ENCODE results near the gene ZACN.

The ZACN gene

DNA sequence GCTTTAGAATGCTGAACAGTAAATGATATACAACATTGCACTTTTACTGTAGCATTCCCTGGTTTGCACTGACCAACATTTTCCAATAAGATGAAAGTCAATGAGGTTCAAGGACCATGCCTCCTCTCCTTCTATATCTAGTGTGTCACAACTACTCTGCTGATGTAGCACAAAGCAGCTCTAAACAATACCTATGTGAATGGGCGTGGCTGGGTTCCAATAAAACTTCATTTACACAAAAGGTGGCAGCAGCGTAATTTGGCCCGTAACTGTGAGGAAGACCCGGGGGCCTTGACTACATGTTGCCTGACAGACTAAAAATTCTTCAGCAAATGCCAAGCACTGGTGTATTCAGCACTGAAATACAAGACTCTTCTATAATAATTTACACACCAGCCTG is 13.2 kb upstream of the ZACN start:
- Histone ChIP-seq H3K27ac (no peak overlapping the region), H3K9me3 (ENCODE audit: severe bottlenecking) (no peaks in the 10 kb centered on the region), H3K36me3 (peaks cover 88% of the 10 kb centered on the region), H3K27me3 (ENCODE audit: insufficient read depth, low read depth, severe bottlenecking) (no peaks in the 10 kb centered on the region), H3K4me3 (ENCODE audit: low read depth, low read length) (no peak overlapping the region)
- no peak for DNase-seq
- TF ChIP-seq CTCF (IDR thresholded peaks at IDR 0.05; ENCODE audit: low read depth, low read length), result no peak

DNA sequence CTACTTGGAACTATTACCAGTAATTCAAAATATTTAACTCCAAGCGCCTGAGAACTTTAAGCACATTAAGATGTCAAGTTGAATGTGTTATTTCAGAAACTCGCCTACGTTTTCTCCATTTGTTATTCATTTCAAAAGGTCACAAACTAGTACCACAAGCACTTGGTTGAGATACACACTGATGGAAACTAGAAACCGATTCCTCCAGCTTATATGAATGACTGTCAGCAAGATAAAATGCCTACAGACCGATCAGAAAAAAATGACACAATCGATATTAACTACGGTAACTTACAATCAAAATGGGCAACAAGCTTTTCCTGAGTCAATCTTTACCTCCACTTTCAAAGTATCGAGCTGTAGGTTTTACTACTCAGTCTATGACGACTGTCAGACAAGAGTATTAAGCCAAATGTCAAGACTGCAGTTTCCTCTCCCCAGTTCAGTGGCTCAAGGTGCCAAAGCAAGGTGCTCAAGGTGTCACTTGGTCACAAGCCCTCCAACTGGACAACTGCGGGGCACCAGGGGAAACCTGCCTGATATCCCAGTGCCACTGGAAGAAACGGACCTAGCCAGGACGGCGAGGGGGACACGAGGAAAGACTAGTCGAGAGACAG is 7.3 kb upstream of the ZACN start:
- no peak for DNase-seq
- TF ChIP-seq CTCF (IDR thresholded peaks at IDR 0.05; ENCODE audit: low read depth, low read length), result no peak
- Histone ChIP-seq H3K36me3 (peaks cover 36% of the 10 kb centered on the region), H3K4me3 (ENCODE audit: low read depth, low read length) (peak overlapping the region; percentile 78), H3K27ac (peak overlapping the region; percentile 84), H3K27me3 (ENCODE audit: insufficient read depth, low read depth, severe bottlenecking) (peaks cover 15% of the 10 kb centered on the region), H3K9me3 (ENCODE audit: severe bottlenecking) (peaks cover 3% of the 10 kb centered on the region)

- TF ChIP-seq CTCF (IDR thresholded peaks at IDR 0.05; ENCODE audit: low read depth, low read length), result no peak
- Histone ChIP-seq H3K27me3 (ENCODE audit: insufficient read depth, low read depth, severe bottlenecking) (peaks cover 21% of the 10 kb centered on the region), H3K36me3 (peaks cover 29% of the 10 kb centered on the region), H3K9me3 (ENCODE audit: severe bottlenecking) (peaks cover 3% of the 10 kb centered on the region), H3K27ac (peak within 1 kb of the TSS; percentile 84), H3K4me3 (ENCODE audit: low read depth, low read length) (peak within 1 kb of the TSS; percentile 78)
- DNase-seq, result peak; percentile 99
Measured at GRCh38 chr17:76072148-76072858, 6.7 kb upstream of the ZACN start, which contains the start of gene SRP68. SRP68 (minus strand) TSS chr17:76072517; CDS start chr17:76072491, 26 bp downstream.

GRCh38 chr17:76074390-76075363 is 4.3 kb upstream of the ZACN start, which contains the start of gene GALR2:
GALR2 (plus strand) TSS chr17:76074781; CDS start chr17:76074884, 103 bp downstream.
- peaks cover 25% of the 10 kb centered on the region for H3K27me3 ChIP-seq (ENCODE audit: insufficient read depth, low read depth, severe bottlenecking)
- peaks cover 3% of the 10 kb centered on the region for H3K9me3 ChIP-seq (ENCODE audit: severe bottlenecking)
- no peak for TF ChIP-seq CTCF (IDR thresholded peaks at IDR 0.05; ENCODE audit: low read depth, low read length)
- H3K27ac ChIP-seq, result no peak within 1 kb of the TSS
- DNase-seq, result no peak
- H3K36me3 ChIP-seq, result peaks cover 9% of the 10 kb centered on the region
- H3K4me3 ChIP-seq (ENCODE audit: low read depth, low read length), result peak within 1 kb of the TSS; percentile 21

DNA sequence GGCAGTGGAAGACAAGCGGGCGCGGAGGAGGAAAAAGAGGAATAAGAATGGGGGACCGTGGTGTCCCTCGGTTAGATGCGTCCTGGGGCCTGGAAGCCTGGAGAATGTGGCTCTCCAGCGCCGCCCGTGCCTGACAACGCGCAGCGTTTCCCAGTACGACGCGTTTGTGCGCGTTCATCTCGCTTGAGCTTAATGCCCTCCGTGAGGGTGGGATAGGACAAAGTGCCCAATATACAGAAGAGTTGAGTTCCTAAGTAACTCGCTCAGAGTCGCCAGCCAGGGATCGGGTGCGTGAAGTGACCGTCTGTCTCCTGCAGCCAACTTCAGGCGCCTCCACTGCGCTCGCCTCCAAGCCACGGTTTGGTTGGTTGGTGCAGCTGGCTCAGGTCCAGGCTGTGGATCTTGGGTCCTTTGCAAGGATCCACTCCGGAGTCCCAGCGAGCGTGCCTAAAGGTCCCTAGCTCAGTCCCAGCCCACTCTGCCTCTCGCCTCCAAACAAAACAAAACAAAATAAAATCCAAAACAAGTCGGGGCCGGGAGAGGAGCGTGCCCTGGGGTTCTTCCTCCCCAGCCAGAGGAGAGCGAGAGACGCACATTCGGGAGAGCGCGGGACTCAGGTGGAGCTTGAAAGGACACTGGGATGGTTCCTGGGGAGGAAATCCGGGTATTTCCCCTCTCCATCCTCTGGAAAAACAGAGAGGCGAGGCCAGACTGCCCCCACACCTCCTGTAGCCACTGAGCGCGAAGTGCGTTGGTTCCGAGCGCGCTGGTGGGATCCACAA is 3.4 kb upstream of the ZACN start:
- H3K27me3 ChIP-seq (ENCODE audit: insufficient read depth, low read depth, severe bottlenecking), result peaks cover 25% of the 10 kb centered on the region
- peaks cover 3% of the 10 kb centered on the region for H3K36me3 ChIP-seq
- TF ChIP-seq CTCF (IDR thresholded peaks at IDR 0.05; ENCODE audit: low read depth, low read length), result peak; percentile 56; the same call in 1 of the 2 replicates
- H3K27ac ChIP-seq, result no peak overlapping the region
- peak overlapping the region; percentile 21 for H3K4me3 ChIP-seq (ENCODE audit: low read depth, low read length)
- no peak for DNase-seq
- peaks cover 3% of the 10 kb centered on the region for H3K9me3 ChIP-seq (ENCODE audit: severe bottlenecking)
